ENCODE data around the gene BST2.

BST2 gene

GRCh38 chr19:17419154-17419620, 13.8 kb upstream of the BST2 start:
- DNase-seq: no peak

- DNase-seq: no peak
Observed at GRCh38 chr19:17418710-17419109, 13.3 kb upstream of the BST2 start.

GRCh38 chr19:17415121-17415520, 9.7 kb upstream of the BST2 start:
- peak; percentile 50 for DNase-seq

GRCh38 chr19:17414097-17414496, 8.7 kb upstream of the BST2 start:
- DNase-seq: no peak

- no peak for DNase-seq
Observed at GRCh38 chr19:17411801-17412200, 6.4 kb upstream of the BST2 start.

GRCh38 chr19:17409990-17410389, 4.6 kb upstream of the BST2 start:
- DNase-seq: no peak

GRCh38 chr19:17406887-17407196, 1.4 kb upstream of the BST2 start:
- no peak for DNase-seq

- DNase-seq: no peak
Observed at GRCh38 chr19:17406046-17406886, 836 bp upstream of the BST2 start.

- no peak for DNase-seq
Observed at GRCh38 chr19:17404621-17405249, 695 bp downstream of the BST2 start.

GRCh38 chr19:17404015-17404414, 1.4 kb downstream of the BST2 start:
- DNase-seq: no peak

- DNase-seq: no peak
Observed at GRCh38 chr19:17402982-17403855, 2.2 kb downstream of the BST2 start.

- DNase-seq: no peak
Observed at GRCh38 chr19:17401628-17402027, 3.8 kb downstream of the BST2 start.

- DNase-seq: no peak
Observed at GRCh38 chr19:17398902-17399527, 6.4 kb downstream of the BST2 start.

GRCh38 chr19:17394891-17395415, 10.5 kb downstream of the BST2 start:
- no peak for DNase-seq

- DNase-seq: no peak
Observed at GRCh38 chr19:17393914-17394313, 11.5 kb downstream of the BST2 start, which contains the start of gene CCDC194. TSS of gene CCDC194 (minus strand) at chr19:17394196. CDS start at chr19:17394158, 38 bp downstream.

- no peak for DNase-seq
Observed at GRCh38 chr19:17393002-17393401, 12.4 kb downstream of the BST2 start.

- DNase-seq: no peak
Observed at GRCh38 chr19:17391371-17392151, 13.9 kb downstream of the BST2 start.

- DNase-seq: peak; percentile 83
Observed at GRCh38 chr19:17390665-17391370, 14.6 kb downstream of the BST2 start.

GRCh38 chr19:17389957-17390664, 15.3 kb downstream of the BST2 start:
- no peak for DNase-seq

GRCh38 chr19:17389288-17389687, 16.1 kb downstream of the BST2 start:
- no peak for DNase-seq

All from DMS 273 treated with DMSO at 0.1 percent for 48 hours (cell line).